PFSK-1 (cell line): ENCODE measurements around the gene MYH7.

ENCODE experiments used
- FOXP2 ChIP-seq: optimal IDR thresholded peaks from 2 replicates; pipeline ENCODE3; 2011; ENCODE audit warnings: borderline replicate concordance, control low read depth, inconsistent platforms; ENCODE audit not compliant: insufficient read depth; ENCODE audit errors: extremely low read length, extremely low read depth
- POLR2AphosphoS5 ChIP-seq: IDR thresholded peaks from 2 replicates; pipeline ENCODE4 v1.6.1; 2012; ENCODE audit warnings: low read depth, mild to moderate bottlenecking, control low read depth, low read length, moderate library complexity
- SIN3A ChIP-seq: IDR thresholded peaks from 2 replicates; pipeline ENCODE4 v1.6.1; 2012; ENCODE audit warnings: mild to moderate bottlenecking, low read length, moderate library complexity, borderline replicate concordance; ENCODE audit not compliant: insufficient read depth
- TAF1 ChIP-seq: IDR thresholded peaks from 2 replicates; pipeline ENCODE4 v1.6.1; 2012; ENCODE audit warnings: low read length, control low read depth, borderline replicate concordance; ENCODE audit not compliant: insufficient read depth
- TF ChIP-seq, protein P1 (sequence below), 2 experiments: IDR thresholded peaks; 2 replicates each; pipeline versions ENCODE4 v1.6.1 to v1.8.0; 2011 to 2012; ENCODE audit warnings: low read depth in 2 of 2, low read length in 2 of 2, control low read depth in 1 of 2, inconsistent platforms in 1 of 2, mild to moderate bottlenecking in 1 of 2, moderate library complexity in 1 of 2; ENCODE audit not compliant: insufficient read depth in 1 of 2

MYH7 gene

DNA sequence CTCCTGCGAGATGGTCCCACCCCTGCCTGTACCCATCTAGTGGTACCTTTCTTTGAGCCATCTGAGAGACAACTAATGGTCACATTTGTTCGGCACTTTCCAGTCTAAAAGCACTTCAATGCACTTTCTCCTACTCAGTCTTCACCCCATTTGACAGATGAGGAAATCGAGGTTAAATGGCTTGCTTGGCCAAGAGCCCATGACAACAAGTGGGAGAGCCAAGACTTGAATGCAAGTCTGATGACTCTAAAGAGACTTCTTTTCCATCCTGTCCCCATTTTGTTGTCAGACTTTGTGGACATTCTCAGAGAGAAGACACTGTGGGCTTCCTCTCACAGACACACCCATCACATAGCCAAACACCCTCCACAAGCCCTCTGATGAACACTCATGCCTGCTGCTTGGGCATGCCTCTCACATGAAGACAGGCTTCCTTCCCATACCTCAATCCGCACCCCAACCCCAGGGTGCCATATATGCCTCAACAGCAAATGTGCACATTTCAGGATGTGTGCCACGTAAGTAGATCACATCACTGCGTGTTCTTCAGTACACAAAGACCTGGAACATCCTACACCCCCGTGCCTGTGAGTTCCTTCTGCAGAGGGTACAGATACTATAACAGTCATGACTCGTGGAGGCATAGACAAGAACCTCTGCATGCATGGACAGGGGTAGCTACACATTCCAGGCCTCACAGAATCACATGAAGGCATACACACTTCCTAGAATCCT lies 805 bp downstream of the MYH7 start:
- no peak for TF ChIP-seq FOXP2
- TF ChIP-seq, protein P1, sequence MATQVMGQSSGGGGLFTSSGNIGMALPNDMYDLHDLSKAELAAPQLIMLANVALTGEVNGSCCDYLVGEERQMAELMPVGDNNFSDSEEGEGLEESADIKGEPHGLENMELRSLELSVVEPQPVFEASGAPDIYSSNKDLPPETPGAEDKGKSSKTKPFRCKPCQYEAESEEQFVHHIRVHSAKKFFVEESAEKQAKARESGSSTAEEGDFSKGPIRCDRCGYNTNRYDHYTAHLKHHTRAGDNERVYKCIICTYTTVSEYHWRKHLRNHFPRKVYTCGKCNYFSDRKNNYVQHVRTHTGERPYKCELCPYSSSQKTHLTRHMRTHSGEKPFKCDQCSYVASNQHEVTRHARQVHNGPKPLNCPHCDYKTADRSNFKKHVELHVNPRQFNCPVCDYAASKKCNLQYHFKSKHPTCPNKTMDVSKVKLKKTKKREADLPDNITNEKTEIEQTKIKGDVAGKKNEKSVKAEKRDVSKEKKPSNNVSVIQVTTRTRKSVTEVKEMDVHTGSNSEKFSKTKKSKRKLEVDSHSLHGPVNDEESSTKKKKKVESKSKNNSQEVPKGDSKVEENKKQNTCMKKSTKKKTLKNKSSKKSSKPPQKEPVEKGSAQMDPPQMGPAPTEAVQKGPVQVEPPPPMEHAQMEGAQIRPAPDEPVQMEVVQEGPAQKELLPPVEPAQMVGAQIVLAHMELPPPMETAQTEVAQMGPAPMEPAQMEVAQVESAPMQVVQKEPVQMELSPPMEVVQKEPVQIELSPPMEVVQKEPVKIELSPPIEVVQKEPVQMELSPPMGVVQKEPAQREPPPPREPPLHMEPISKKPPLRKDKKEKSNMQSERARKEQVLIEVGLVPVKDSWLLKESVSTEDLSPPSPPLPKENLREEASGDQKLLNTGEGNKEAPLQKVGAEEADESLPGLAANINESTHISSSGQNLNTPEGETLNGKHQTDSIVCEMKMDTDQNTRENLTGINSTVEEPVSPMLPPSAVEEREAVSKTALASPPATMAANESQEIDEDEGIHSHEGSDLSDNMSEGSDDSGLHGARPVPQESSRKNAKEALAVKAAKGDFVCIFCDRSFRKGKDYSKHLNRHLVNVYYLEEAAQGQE (IDR thresholded peaks at IDR 0.05; ENCODE audit: insufficient read depth in 1 of 2, low read depth in 2 of 2, low read length in 2 of 2) = no peak
- TF ChIP-seq TAF1 = no peak
- no peak for TF ChIP-seq POLR2AphosphoS5
- TF ChIP-seq SIN3A = no peak

DNA sequence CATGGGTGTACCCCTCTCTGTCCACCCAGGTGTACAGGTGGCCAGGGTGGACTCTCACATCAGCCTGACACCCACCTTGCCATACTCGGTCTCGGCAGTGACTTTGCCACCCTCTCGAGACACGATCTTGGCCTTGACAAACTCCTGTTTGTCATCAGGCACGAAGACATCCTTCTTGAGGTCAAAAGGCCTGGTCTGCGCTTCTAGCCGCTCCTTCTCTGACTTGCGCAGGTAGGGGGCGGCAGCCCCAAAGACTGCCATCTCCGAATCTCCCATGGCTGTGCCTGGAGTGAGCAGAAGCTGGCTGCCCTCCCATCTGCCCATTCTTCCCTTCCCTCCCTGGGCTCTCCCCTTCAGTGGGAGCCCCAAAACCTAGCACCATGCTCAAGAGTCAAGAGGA lies 2.0 kb downstream of the MYH7 start:
- TF ChIP-seq POLR2AphosphoS5 (no peak), SIN3A (no peak), TAF1 (no peak), FOXP2 (no peak)
- TF ChIP-seq, protein P1 (IDR thresholded peaks at IDR 0.05; ENCODE audit: insufficient read depth in 1 of 2, low read depth in 2 of 2, low read length in 2 of 2) = no peak

DNA sequence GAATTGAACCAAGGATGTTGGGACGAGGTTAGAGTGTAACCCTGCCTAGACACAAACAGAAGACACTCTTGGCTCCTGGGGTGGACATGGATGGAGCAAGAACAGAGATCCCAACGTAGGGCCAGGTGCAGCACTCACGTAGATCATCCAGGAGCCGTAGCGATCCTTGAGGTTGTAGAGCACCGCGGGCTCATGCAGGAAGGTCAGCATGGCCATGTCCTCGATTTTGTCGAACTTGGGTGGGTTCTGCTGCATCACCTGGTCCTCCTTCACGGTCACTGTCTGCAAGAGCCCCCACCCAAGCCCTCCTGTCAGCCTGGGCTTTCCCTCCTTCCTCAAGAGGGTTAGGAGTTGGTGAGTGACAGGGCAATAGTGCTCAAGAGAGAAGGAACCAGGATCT lies 2.5 kb downstream of the MYH7 start:
- TF ChIP-seq FOXP2 (no peak), POLR2AphosphoS5 (no peak), SIN3A (no peak), TAF1 (no peak)
- TF ChIP-seq, protein P1 (IDR thresholded peaks at IDR 0.05; ENCODE audit: insufficient read depth in 1 of 2, low read depth in 2 of 2, low read length in 2 of 2) = no peak

DNA sequence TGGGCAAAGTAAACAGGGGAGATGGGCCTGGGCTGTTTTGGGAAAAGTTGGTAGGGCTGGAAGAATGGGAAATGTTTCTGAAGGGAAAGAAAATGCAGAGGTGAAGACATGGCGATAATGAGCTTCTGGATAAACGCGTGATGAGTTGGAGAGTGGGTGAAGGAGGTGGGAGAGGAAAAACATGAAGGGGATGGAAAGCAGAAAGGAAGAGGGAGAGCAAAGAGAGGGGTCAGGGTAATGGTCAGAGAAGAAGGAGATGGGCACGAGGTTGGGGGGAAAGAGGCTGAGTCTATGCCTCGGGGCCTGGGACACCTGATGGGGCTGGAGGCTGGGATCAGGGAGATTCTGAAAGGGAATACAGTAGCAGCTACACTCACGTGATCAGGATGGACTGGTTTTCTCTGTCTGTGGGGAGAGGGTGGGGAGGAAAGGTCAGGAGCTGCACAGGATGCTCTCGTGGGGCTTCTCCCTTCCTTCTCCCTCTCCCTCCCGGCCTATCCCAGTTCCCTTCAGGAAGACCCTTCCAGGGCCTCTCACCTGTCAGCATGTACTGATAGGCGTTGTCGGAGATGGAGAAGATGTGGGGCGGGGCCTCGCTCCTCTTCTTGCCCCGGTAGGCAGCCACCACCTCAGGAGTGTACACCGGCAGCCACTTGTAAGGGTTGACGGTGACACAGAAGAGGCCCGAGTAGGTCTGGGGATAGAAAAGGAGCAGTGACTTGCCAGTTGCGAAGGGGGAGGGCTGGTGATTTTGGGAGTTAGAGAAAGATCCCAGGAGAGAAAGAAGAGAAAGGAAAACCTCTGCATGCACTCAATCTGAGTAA lies 3.1 kb downstream of the MYH7 start:
- no peak for TF ChIP-seq FOXP2
- TF ChIP-seq TAF1 = no peak
- TF ChIP-seq, protein P1 (IDR thresholded peaks at IDR 0.05; ENCODE audit: insufficient read depth in 1 of 2, low read depth in 2 of 2, low read length in 2 of 2) = no peak
- TF ChIP-seq POLR2AphosphoS5 = no peak
- TF ChIP-seq SIN3A = no peak
